Hepatic stellate cell (primary cell): ENCODE measurements around the gene SMOC1.

Experiments
- DNase-seq: peaks from one replicate; pipeline ENCODE4 v3.0.0; 2011; ENCODE audit warnings: low spot score

Gene SMOC1, protein sequence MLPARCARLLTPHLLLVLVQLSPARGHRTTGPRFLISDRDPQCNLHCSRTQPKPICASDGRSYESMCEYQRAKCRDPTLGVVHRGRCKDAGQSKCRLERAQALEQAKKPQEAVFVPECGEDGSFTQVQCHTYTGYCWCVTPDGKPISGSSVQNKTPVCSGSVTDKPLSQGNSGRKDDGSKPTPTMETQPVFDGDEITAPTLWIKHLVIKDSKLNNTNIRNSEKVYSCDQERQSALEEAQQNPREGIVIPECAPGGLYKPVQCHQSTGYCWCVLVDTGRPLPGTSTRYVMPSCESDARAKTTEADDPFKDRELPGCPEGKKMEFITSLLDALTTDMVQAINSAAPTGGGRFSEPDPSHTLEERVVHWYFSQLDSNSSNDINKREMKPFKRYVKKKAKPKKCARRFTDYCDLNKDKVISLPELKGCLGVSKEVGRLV

DNA sequence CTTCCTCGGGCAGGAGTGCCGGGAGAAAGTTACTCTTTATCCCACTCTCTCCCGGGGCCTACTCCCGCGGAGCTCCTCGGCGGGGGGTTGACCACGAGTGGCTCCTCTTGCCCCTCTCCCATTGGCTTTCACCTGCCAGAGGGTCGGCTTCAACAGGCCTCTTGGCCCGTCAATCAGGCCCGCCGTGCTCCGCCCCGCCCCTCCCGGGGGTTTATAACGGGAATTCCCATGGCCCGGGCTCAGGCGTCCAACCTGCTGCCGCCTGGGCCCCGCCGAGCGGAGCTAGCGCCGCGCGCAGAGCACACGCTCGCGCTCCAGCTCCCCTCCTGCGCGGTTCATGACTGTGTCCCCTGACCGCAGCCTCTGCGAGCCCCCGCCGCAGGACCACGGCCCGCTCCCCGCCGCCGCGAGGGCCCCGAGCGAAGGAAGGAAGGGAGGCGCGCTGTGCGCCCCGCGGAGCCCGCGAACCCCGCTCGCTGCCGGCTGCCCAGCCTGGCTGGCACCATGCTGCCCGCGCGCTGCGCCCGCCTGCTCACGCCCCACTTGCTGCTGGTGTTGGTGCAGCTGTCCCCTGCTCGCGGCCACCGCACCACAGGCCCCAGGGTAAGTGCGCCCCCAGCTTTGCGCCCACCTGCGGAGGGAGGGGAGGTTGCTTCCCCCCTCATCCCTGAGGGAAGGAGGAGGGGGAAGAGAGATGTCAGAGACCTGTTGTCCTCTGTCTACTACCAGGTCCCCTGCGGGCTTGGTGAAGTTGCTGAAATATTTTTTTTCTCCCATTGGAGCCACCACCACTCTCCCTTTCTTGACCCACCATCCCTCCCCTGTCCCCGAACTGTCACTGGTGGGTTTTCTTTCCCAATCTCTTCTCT lies at the start of gene SMOC1:
TSS of gene SMOC1 (plus strand) at position 242 of the 869 bp plus-strand sequence. CDS start at position 505, 263 bp downstream.
- DNase-seq: no peak

- no peak for DNase-seq
Measured at GRCh38 chr14:69838881-69839416, 40.3 kb upstream of the SMOC1 start.

DNA sequence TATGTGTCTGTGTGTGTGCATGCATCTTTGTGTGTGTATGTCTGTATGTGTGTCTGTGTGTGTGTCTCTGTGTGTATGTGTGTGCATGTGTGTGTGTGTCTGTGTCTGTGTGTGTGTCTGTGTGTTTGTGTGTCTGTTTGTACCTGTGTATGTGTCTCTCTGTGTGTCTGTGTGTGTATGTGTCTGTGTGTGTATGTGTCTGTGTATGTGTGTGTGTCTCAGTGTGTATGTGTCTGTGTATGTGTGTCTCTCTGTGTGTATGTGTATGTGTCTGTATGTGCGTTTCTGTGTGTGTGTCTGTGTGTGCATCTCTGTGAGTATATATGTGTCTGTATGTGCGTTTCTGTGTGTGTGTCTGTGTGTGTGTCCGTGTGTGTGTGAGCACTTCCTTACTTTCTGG lies 39.6 kb upstream of the SMOC1 start:
- no peak for DNase-seq

GRCh38 chr14:69841656-69842055 lies 37.6 kb upstream of the SMOC1 start:
- DNase-seq: no peak

- DNase-seq: no peak
Measured at GRCh38 chr14:69842686-69843420, 36.4 kb upstream of the SMOC1 start.

DNA sequence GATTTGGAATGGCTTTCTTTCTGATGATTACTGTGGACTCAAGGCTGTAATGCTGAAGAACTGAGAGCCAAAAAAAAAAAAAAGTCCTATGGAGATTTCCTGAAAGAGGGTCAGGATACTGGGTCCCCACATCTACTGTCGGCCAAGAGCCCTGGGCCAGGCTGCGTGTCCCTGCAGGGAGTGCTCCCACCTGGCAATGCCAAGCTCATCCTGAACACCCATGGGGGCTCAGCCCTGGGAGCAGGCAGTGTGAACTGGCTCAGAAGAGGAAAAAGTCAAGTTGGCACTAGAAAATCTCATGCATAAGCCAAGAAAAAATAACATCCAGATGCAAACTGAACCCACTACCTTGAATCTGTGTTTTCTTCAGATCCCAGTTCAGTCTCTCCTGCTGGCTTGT lies 35.0 kb upstream of the SMOC1 start:
- no peak for DNase-seq

DNA sequence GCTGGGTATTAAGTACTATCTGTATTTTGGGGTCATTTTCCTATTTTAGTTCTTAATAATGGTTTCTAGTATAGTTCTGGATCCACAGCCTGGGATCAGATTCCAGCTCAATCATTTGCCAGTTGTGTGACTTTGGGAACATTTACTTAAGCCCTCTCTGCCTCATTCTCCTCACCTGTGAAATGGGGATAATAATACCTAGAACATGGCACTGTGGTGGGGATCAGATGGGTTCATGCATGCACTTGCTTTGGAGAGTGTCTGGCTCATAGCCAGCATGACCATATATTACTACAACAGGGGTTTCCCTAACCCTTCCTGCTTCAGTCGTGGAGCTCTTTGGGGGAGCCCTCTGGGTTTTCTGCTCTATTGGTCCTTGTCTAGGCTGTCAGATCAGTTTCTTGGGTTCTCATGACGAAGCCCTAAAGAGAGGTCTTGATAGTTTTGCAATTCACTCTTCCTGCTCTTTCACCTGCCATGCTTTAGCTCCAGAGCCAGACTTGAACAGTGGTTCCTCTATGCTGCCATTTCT lies 34.1 kb upstream of the SMOC1 start:
- DNase-seq: no peak

GRCh38 chr14:69845787-69846186 lies 33.4 kb upstream of the SMOC1 start:
- no peak for DNase-seq

DNA sequence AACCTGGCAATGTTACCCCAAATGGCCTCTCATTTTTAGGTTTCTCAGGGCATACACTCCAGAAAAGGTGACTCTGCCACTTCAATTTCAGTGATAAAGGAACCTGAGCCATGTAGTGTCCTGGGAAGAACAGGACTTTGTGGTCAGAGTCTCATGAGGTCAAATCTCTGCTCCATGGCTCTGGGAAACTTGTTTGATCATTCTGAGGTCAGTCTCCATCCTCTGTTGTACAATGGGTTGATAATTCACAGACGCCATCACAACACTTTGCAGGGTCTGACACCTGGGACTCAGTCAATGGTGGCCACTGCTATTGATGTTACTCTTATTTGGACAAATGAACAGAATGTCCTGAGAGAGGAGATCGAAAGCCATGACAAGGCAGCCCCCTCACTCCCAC lies 31.1 kb upstream of the SMOC1 start:
- no peak for DNase-seq

GRCh38 chr14:69848903-69849391 lies 30.3 kb upstream of the SMOC1 start:
- no peak for DNase-seq

DNA sequence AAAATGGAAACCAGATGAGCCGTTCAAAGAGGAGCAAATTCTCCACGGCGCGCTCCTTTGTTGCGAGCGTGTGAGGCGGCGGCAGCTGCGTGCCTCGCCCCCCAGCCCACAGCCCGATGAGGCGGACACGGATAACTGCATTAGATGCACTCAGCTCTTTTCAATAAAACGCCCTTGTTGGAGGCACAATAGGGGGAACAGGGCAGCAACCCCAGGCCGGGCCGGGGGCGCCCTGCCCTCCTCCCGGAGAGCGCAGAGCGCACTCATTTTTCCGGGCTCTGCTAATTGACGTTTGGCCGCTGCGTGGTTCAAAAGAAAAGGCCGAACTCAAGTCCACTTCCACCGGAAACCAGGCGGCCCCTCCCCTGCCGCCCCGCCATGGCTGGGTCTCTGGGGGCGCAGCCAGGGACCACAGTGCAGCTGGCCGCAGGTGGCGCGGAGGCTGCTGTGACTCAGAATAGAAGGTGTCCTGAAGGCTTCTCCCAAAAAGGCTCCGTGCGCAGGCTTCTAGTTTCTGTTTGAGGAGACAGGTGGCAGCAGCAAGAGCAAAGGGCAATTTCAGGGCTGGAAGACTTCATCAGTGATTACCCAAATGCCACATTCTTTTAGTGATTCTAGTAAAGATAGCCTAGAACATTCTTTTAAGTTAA lies 29.0 kb upstream of the SMOC1 start:
- no peak for DNase-seq

GRCh38 chr14:69850736-69851112 lies 28.5 kb upstream of the SMOC1 start:
- DNase-seq: no peak

- no peak for DNase-seq
Measured at GRCh38 chr14:69852531-69853321, 26.5 kb upstream of the SMOC1 start.

- no peak for DNase-seq
Measured at GRCh38 chr14:69853774-69854173, 25.4 kb upstream of the SMOC1 start.

- no peak for DNase-seq
Measured at GRCh38 chr14:69854598-69854997, 24.6 kb upstream of the SMOC1 start.

DNA sequence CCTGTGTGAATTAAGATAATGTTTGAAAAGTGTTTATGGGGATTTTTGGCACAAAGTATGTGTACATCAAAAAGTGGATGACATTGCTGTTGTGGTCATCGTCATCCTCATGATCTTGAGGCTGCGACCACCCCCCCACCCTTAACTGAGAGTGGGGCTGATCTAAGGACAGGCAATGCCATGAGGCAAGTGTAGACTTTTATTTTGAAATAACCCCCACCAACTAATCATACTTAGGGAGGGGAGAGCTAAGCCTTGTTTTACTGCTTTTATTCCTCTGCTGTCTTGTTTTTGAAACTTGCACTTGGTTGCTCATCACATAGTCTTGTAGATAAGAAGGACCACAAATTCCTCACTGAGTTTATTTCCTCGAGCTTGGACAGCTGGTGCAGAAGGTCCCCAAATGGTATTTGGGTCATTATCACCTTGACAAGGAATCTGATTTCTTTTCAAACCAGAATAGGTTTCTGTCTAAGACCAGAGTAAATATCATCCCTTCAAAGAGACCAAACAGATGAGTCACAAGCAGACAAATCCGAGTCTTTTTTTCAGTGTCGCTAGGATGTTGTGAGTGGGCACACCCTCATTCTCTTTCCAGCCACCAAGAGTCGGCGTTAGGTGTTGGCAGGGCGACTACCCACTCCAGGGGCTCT lies 23.9 kb upstream of the SMOC1 start:
- DNase-seq: no peak

DNA sequence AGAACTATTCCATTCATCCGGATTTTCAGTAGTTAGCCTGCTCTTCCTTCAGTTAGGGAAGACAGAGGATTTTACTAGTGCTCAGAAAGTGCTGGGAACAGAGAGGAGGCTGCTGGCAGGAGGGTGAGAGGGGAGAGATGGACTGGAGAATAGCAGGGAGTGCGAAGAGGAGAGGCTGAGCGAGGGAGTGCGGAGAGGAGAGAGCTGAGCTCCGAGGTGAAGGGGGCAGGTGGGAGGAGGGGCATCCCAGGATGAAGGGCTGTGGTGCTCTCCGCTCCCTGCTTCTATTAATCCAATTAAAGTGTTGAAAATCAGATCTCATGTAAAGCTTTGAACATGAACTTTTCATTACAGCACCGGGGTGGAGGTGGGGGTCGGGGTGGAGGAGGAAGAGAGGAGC lies 20.4 kb upstream of the SMOC1 start:
- no peak for DNase-seq

DNA sequence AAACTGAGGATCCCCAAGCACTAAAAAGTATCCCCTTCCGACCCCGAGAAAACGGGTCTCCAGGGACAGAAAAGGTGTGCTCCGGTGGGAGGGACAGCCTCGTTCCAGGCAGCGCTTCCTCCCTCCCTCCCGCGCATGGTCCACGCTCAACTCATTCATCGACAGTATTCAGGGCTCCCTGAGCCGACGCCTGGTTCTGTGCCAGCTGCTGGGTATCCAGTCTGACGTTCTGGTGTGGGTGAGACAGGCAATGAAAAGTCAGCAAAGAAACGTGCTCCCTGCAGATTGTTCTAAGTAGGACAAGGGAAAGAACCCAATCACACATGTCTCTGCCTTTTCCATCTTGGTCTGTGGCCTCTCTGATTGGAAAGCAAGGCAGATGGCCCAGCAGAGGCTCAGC lies 19.6 kb upstream of the SMOC1 start:
- DNase-seq: no peak

- no peak for DNase-seq
Measured at GRCh38 chr14:69860221-69860620, 19.0 kb upstream of the SMOC1 start.

GRCh38 chr14:69861025-69861569 lies 18.1 kb upstream of the SMOC1 start:
- DNase-seq: no peak
